Lower lobe of right lung (tissue), 2 donors: ENCODE results near the gene STAM2. TPM values are rescaled to one million over a fixed set of nuclear protein-coding genes. Genes with fewer than 3 reads are reported as not detected.
"Not testable (repeated sequence)": the region's sequence is repeated elsewhere in the genome, so short reads cannot be mapped to it uniquely, and the experiment has no call there.

Source experiments
- ATAC-seq, 2 donors: fragments of 200-7000 bp; cut with Tn5 transposase; one replicate each; pipeline ENCODE4 v1.9.1; 2020 to 2022; ENCODE audit warnings: mild to moderate bottlenecking in 2 of 2, moderate library complexity in 2 of 2
- DNase-seq: peaks from one replicate; pipeline ENCODE4 v3.0.0-alpha.2; 2020
- H3K27ac ChIP-seq: fragments of 200-600 bp; one replicate; pipeline ENCODE4 v1.8.0; 2022
- H3K27me3 ChIP-seq: fragments of 200-600 bp; one replicate; pipeline ENCODE4 v1.8.0; 2022; ENCODE audit warnings: low read depth
- H3K36me3 ChIP-seq: fragments of 200-600 bp; one replicate; pipeline ENCODE4 v1.8.0; 2022; ENCODE audit warnings: mild to moderate bottlenecking
- H3K4me1 ChIP-seq: fragments of 200-600 bp; one replicate; pipeline ENCODE4 v1.8.0; 2022
- H3K4me3 ChIP-seq: fragments of 200-600 bp; one replicate; pipeline ENCODE4 v1.8.0; 2022; ENCODE audit warnings: mild to moderate bottlenecking
- H3K9me3 ChIP-seq: fragments of 200-600 bp; one replicate; pipeline ENCODE4 v1.8.0; 2022
- CTCF ChIP-seq: fragments of 200-600 bp; IDR thresholded peaks from one replicate; pipeline ENCODE4 v1.8.0; 2022; ENCODE audit warnings: antibody characterized with exemption, mild to moderate bottlenecking
- intact Hi-C: fragments of 100-400 bp; cut with DNase I; formaldehyde crosslinking; loops from one replicate; pipeline ENCODE4 v1.11.0; 2022
- total RNA-seq: library from RNA; stranded (reverse); fragmentation: NEBNext Ultra II Directional; extraction: Animal tissue kit (Norgen Biotek cat#: 25700); gene quantifications from one replicate; pipeline ENCODE4 v1.2.1, GENCODE V29; 2021
- donor health status: DM: no; HTN: yes; CAD: no; lungs with severe emphysema.

The STAM2 gene
- total RNA-seq, 1 donor from 2014 or later, result 39.8 TPM

GRCh38 chr2:152189622-152190495 lies 14.3 kb upstream of the STAM2 start:
- Histone ChIP-seq H3K27ac (no peak overlapping the region), H3K4me3 (no peak overlapping the region), H3K36me3 (no peaks in the 10 kb centered on the region), H3K9me3 (no peaks in the 10 kb centered on the region), H3K4me1 (no peaks in the 10 kb centered on the region), H3K27me3 (no peaks in the 10 kb centered on the region)
- TF ChIP-seq CTCF, result peak; percentile 74
- no peak for DNase-seq
- peak; percentile 84 to 85 for ATAC-seq
- intact Hi-C loops, result loop anchor here (10.0 kb wide), 1 partner anchor 435 kb away; no protein-coding TSS in a partner anchor

GRCh38 chr2:152186808-152187207 lies 11.2 kb upstream of the STAM2 start:
- not testable (repeated sequence) for ATAC-seq, DNase-seq, H3K9me3 ChIP-seq, H3K27me3 ChIP-seq, H3K36me3 ChIP-seq, H3K4me1 ChIP-seq, H3K27ac ChIP-seq, H3K4me3 ChIP-seq
- intact Hi-C loops, result loop anchor here (10.0 kb wide), 1 partner anchor 438 kb away; no protein-coding TSS in a partner anchor

- intact Hi-C loops, result loop anchor here (10.0 kb wide), 1 partner anchor 439 kb away; no protein-coding TSS in a partner anchor
- no peaks in the 10 kb centered on the region for H3K36me3 ChIP-seq
- no peaks in the 10 kb centered on the region for H3K27me3 ChIP-seq
- no peak overlapping the region for H3K27ac ChIP-seq
- H3K4me1 ChIP-seq, result no peaks in the 10 kb centered on the region
- no peak for DNase-seq
- no peak for TF ChIP-seq CTCF
- H3K9me3 ChIP-seq, result no peaks in the 10 kb centered on the region
- ATAC-seq, result no peak
- no peak overlapping the region for H3K4me3 ChIP-seq
These were observed 10.7 kb upstream of the STAM2 start for GRCh38 chr2:152186262-152186661.

- TF ChIP-seq CTCF, result no peak
- H3K9me3 ChIP-seq, result no peaks in the 10 kb centered on the region
- no peak overlapping the region for H3K27ac ChIP-seq
- H3K36me3 ChIP-seq, result no peaks in the 10 kb centered on the region
- no peak overlapping the region for H3K4me3 ChIP-seq
- intact Hi-C loops, result loop anchor here (10.0 kb wide), 1 partner anchor 441 kb away; no protein-coding TSS in a partner anchor
- no peaks in the 10 kb centered on the region for H3K4me1 ChIP-seq
- DNase-seq (no peak), ATAC-seq (no peak)
- H3K27me3 ChIP-seq, result no peaks in the 10 kb centered on the region
These were observed 8.0 kb upstream of the STAM2 start for GRCh38 chr2:152183401-152184073.

- H3K27me3 ChIP-seq, H3K36me3 ChIP-seq, DNase-seq, H3K27ac ChIP-seq, H3K4me3 ChIP-seq, ATAC-seq, H3K9me3 ChIP-seq, intact Hi-C loops: not testable (repeated sequence)
- peaks cover 25% of the 10 kb centered on the region for H3K4me1 ChIP-seq
These were observed 2.1 kb upstream of the STAM2 start for GRCh38 chr2:152177667-152178066.

GRCh38 chr2:152176113-152176714 lies 651 bp upstream of the STAM2 start:
- intact Hi-C loops, result no loop called here
- peak; percentile 4 to 5 for ATAC-seq
- no peaks in the 10 kb centered on the region for H3K9me3 ChIP-seq
- no peaks in the 10 kb centered on the region for H3K36me3 ChIP-seq
- no peak for TF ChIP-seq CTCF
- no peak for DNase-seq
- H3K4me1 ChIP-seq, result peaks cover 40% of the 10 kb centered on the region
- H3K27me3 ChIP-seq, result no peaks in the 10 kb centered on the region
- H3K27ac ChIP-seq, result peak overlapping the region; percentile 98
- peak overlapping the region; percentile 86 for H3K4me3 ChIP-seq
